Measurements from ENCODE around the gene GCDH. TPM values are rescaled to one million over a fixed set of nuclear protein-coding genes. Genes with fewer than 3 reads are reported as not detected.

GCDH gene
- total RNA-seq, 2 donors from 2014 or later: 66.4 to 81.7 TPM

- Histone ChIP-seq H3K9me3 (no peaks in the 10 kb centered on the region), H3K27ac (peak overlapping the region; percentile 13 to 90), H3K36me3 (peaks cover 15 to 16% of the 10 kb centered on the region in 2 donors), H3K4me3 (peak overlapping the region; percentile 99), H3K27me3 (replicated peaks; ENCODE audit: insufficient read depth) (no peaks in the 10 kb centered on the region), H3K4me1 (replicated peaks) (peaks cover 28% of the 10 kb centered on the region)
- 48% methylated on average over 10 of the region's 10 CpGs for WGBS
- intact Hi-C loops (cut with DNase I): loop anchor here (10.0 kb wide), 1 partner anchor 55 kb away; the partner anchor contains the start of genes DNASE2 and KLF1
- no peak for TF ChIP-seq POLR2AphosphoS5 (IDR thresholded peaks at IDR 0.05)
- TF ChIP-seq, protein P1, sequence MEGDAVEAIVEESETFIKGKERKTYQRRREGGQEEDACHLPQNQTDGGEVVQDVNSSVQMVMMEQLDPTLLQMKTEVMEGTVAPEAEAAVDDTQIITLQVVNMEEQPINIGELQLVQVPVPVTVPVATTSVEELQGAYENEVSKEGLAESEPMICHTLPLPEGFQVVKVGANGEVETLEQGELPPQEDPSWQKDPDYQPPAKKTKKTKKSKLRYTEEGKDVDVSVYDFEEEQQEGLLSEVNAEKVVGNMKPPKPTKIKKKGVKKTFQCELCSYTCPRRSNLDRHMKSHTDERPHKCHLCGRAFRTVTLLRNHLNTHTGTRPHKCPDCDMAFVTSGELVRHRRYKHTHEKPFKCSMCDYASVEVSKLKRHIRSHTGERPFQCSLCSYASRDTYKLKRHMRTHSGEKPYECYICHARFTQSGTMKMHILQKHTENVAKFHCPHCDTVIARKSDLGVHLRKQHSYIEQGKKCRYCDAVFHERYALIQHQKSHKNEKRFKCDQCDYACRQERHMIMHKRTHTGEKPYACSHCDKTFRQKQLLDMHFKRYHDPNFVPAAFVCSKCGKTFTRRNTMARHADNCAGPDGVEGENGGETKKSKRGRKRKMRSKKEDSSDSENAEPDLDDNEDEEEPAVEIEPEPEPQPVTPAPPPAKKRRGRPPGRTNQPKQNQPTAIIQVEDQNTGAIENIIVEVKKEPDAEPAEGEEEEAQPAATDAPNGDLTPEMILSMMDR (IDR thresholded peaks at IDR 0.05): no peak
- no peak for TF ChIP-seq POLR2A (IDR thresholded peaks at IDR 0.05)
- DNase-seq (ENCODE audit: low spot score): no peak
Measured at GRCh38 chr19:12939975-12940423, 49.0 kb downstream of the GCDH start.

DNA sequence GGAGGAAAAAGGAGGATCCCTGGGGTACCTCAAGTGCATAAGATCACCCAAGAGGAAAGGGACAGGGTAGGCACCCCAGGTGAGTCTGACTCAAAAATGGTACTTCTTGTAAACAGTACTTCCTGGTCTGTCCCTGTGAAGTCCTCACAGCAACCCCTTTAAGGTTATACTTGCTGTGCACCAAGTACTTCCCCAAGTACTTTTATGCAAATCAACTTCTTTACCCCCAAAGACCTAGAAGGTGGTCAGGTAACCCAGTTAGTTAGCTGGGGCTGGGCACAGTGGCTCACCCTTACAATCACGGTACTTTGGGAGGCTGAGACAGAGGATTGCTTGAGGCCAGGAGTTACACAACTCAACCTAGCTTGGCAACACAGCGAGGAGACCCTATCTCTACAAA, 49.9 kb downstream of the GCDH start:
- intact Hi-C loops (cut with DNase I): no loop called here
- no peaks in the 10 kb centered on the region for H3K27me3 ChIP-seq (replicated peaks; ENCODE audit: insufficient read depth)
- H3K4me1 ChIP-seq (replicated peaks): peaks cover 28% of the 10 kb centered on the region
- peaks cover 15 to 16% of the 10 kb centered on the region in 2 donors for H3K36me3 ChIP-seq
- H3K4me3 ChIP-seq: peak overlapping the region in 1 of 2 donors; percentile 99
- TF ChIP-seq POLR2AphosphoS5 (IDR thresholded peaks at IDR 0.05): no peak
- no peak for TF ChIP-seq POLR2A (IDR thresholded peaks at IDR 0.05)
- TF ChIP-seq, protein P1 (IDR thresholded peaks at IDR 0.05): no peak
- no peak overlapping the region for H3K27ac ChIP-seq
- no peaks in the 10 kb centered on the region for H3K9me3 ChIP-seq
- no peak for DNase-seq (ENCODE audit: low spot score)
- 81% methylated on average over 2 of the region's 2 CpGs for WGBS

DNA sequence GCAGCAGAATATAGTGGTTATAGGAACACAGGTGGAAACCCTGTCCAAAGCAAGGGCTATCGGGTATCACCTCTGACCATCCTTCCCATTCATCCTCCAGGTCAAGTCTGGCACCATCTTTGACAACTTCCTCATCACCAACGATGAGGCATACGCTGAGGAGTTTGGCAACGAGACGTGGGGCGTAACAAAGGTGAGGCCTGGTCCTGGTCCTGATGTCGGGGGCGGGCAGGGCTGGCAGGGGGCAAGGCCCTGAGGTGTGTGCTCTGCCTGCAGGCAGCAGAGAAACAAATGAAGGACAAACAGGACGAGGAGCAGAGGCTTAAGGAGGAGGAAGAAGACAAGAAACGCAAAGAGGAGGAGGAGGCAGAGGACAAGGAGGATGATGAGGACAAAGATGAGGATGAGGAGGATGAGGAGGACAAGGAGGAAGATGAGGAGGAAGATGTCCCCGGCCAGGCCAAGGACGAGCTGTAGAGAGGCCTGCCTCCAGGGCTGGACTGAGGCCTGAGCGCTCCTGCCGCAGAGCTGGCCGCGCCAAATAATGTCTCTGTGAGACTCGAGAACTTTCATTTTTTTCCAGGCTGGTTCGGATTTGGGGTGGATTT, 52.6 kb downstream of the GCDH start:
- intact Hi-C loops (cut with DNase I): no loop called here
- peaks cover 16 to 22% of the 10 kb centered on the region in 2 donors for H3K36me3 ChIP-seq
- WGBS: 79% methylated on average over 18 of the region's 18 CpGs

DNA sequence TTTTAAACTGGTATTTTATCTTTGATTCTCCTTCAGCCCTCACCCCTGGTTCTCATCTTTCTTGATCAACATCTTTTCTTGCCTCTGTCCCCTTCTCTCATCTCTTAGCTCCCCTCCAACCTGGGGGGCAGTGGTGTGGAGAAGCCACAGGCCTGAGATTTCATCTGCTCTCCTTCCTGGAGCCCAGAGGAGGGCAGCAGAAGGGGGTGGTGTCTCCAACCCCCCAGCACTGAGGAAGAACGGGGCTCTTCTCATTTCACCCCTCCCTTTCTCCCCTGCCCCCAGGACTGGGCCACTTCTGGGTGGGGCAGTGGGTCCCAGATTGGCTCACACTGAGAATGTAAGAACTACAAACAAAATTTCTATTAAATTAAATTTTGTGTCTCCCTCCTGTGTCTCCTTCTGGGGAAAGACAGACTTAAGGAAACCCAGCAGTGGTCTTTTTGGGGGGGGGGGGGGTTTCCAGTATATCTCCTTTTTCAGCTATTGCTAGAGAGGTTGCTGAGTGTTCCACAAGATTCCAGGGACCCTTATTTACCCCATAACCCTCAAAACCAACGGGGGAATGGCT, 53.2 kb downstream of the GCDH start:
- H3K4me1 ChIP-seq (replicated peaks): peaks cover 30% of the 10 kb centered on the region

More for the DNA sequence above, 52.6 kb downstream of the GCDH start:
- H3K27me3 ChIP-seq (replicated peaks; ENCODE audit: insufficient read depth): no peaks in the 10 kb centered on the region
- no peaks in the 10 kb centered on the region for H3K9me3 ChIP-seq
- peaks cover 30% of the 10 kb centered on the region for H3K4me1 ChIP-seq (replicated peaks)
- TF ChIP-seq POLR2AphosphoS5 (IDR thresholded peaks at IDR 0.05) (no peak), POLR2A (IDR thresholded peaks at IDR 0.05) (no peak)
- TF ChIP-seq, protein P1 (IDR thresholded peaks at IDR 0.05): no peak
- no peak overlapping the region for H3K4me3 ChIP-seq
- H3K27ac ChIP-seq: no peak overlapping the region
- DNase-seq (ENCODE audit: low spot score): no peak

More for the DNA sequence above, 53.2 kb downstream of the GCDH start:
- WGBS: 60% methylated on average over 2 of the region's 2 CpGs
- intact Hi-C loops (cut with DNase I): no loop called here
- no peak for DNase-seq (ENCODE audit: low spot score)
- TF ChIP-seq, protein P1 (IDR thresholded peaks at IDR 0.05): no peak
- no peak for TF ChIP-seq POLR2A (IDR thresholded peaks at IDR 0.05)
- TF ChIP-seq POLR2AphosphoS5 (IDR thresholded peaks at IDR 0.05): no peak
- no peak overlapping the region for H3K4me3 ChIP-seq
- no peaks in the 10 kb centered on the region for H3K9me3 ChIP-seq
- no peaks in the 10 kb centered on the region for H3K27me3 ChIP-seq (replicated peaks; ENCODE audit: insufficient read depth)
- peak overlapping the region in 1 of 2 donors; percentile 91 for H3K27ac ChIP-seq
- H3K36me3 ChIP-seq: peaks cover 22 to 29% of the 10 kb centered on the region in 2 donors
